ENCODE results near the gene FOLR1. TPM values are rescaled to one million over a fixed set of nuclear protein-coding genes. Genes with fewer than 3 reads are reported as not detected.

FOLR1 gene
- polyA plus RNA-seq, 1 of the 3 experiments (the other 2 are of a cell fraction): not detected

DNA sequence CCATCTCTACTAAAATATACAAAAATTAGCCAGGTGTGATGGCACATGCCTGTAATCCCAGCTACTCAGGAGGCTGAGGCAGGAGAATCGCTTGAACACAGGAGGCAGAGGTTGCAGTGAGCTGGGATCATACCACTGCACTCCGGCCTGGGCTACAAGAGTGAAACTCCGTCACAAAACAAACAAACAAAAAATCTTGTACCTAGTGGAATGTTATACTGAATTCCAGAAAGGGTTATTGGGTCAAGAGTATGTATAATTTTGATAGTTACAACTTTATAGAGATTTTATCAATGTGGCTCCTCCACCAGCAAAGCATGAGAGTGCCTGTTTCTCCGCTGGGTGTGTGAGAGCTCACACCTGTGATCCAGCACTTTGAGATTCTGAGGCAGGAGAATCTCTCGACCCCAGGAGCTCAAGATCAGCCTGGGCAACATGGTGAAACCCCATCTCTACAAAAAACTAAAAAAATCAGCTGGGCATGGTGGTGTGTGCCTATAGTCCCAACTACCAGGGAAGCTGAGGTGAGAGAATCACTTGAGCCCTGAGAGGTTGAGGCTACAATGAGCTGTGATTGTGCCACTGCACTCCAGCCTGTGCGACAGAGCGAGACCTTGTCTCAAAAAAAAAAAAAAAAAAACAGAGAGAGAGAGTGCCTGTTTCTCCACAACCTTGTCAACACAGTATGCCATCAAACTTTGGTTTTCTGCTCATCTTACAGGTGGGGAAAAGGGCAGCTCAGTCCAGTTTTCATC, 12.7 kb upstream of the FOLR1 start:
- CTCF ChIA-PET: interaction anchor here (1.0 kb wide), 2 partner anchors 11 to 252 kb away, joined by 3 to 5 read pairs; no protein-coding TSS in a partner anchor
- no peak overlapping the region for H2AFZ ChIP-seq (ENCODE audit: low read depth)
- H3F3A ChIP-seq (replicated peaks; ENCODE audit: insufficient read depth): peaks cover 3% of the 10 kb centered on the region
- H3K4me3 ChIP-seq (ENCODE audit: low read depth in 2 of 2, low read length in 1 of 2): no peak overlapping the region
- H3K9ac ChIP-seq: no peak overlapping the region
- no peaks in the 10 kb centered on the region for H3K79me2 ChIP-seq (ENCODE audit: insufficient read depth)
- H3K4me1 ChIP-seq (ENCODE audit: control insufficient read depth in 1 of 2, insufficient read depth in 2 of 2, low read depth in 1 of 2, low read length in 1 of 2): no peaks in the 10 kb centered on the region
- H3K4me2 ChIP-seq: no peak overlapping the region
- H3K27me3 ChIP-seq (ENCODE audit: insufficient read depth): peaks cover 4% of the 10 kb centered on the region; the same call in 1 of the 2 replicates
- no peak overlapping the region for H3K27ac ChIP-seq (ENCODE audit: low read depth in 2 of 2, low read length in 1 of 2)
- 66% methylated on average over 7 of the region's 7 CpGs for WGBS (ENCODE audit: low lambda C conversion rate)
- no peaks in the 10 kb centered on the region for H4K20me1 ChIP-seq (ENCODE audit: insufficient read depth)
- POLR2A ChIA-PET: interaction anchor here (0.7 kb wide), 1 partner anchor 49 kb away, joined by 3 read pairs; no protein-coding TSS in a partner anchor
- H3K9me2 ChIP-seq: no peaks in the 10 kb centered on the region
- no peak for TF ChIP-seq JUND (IDR thresholded peaks at IDR 0.05)
- TF ChIP-seq GATA2 (CRISPR knock-in tag; IDR thresholded peaks at IDR 0.05): no peak
- TF ChIP-seq IRF3 (IDR thresholded peaks at IDR 0.05; ENCODE audit: low read depth, low read length): no peak
- TF ChIP-seq TEAD4 (IDR thresholded peaks at IDR 0.05; ENCODE audit: borderline replicate concordance, insufficient read depth): no peak
- no peak for TF ChIP-seq NFIC (IDR thresholded peaks at IDR 0.05; ENCODE audit: borderline replicate concordance)
- no peak for TF ChIP-seq SMC3 (IDR thresholded peaks at IDR 0.05; ENCODE audit: low read depth, low read length)
- no peak for TF ChIP-seq USF2 (IDR thresholded peaks at IDR 0.05; ENCODE audit: borderline replicate concordance, low read depth, low read length)
- no peak for TF ChIP-seq FOXJ3 (CRISPR knock-in tag; IDR thresholded peaks at IDR 0.05)
- TF ChIP-seq CHD2 (IDR thresholded peaks at IDR 0.05; ENCODE audit: low read length, partially characterized antibody): no peak
- TF ChIP-seq RXRA (IDR thresholded peaks at IDR 0.05; ENCODE audit: borderline replicate concordance, low read depth): no peak
- no peak for TF ChIP-seq GABPA (IDR thresholded peaks at IDR 0.05; ENCODE audit: low read depth)
- TF ChIP-seq MXI1 (IDR thresholded peaks at IDR 0.05; ENCODE audit: low read depth, low read length): no peak
- TF ChIP-seq ELF1 (IDR thresholded peaks at IDR 0.05): no peak
- no peaks in the 10 kb centered on the region for H3K9me3 ChIP-seq
- DNase-seq: no peak
- H3K36me3 ChIP-seq (replicated peaks in 1 of 2; ENCODE audit: control insufficient read depth in 1 of 2, insufficient read depth in 2 of 2, low read length in 1 of 2): no peaks in the 10 kb centered on the region

GRCh38 chr11:72179804-72180396, 12.0 kb upstream of the FOLR1 start:
- no peak overlapping the region for H3K9ac ChIP-seq
- H3F3A ChIP-seq (replicated peaks; ENCODE audit: insufficient read depth): peaks cover 3% of the 10 kb centered on the region
- H3K79me2 ChIP-seq (ENCODE audit: insufficient read depth): no peaks in the 10 kb centered on the region
- H4K20me1 ChIP-seq (ENCODE audit: insufficient read depth): no peaks in the 10 kb centered on the region
- H2AFZ ChIP-seq (ENCODE audit: low read depth): no peak overlapping the region
- H3K9me2 ChIP-seq: no peaks in the 10 kb centered on the region
- CTCF ChIA-PET: interaction anchor here (1.0 to 2.1 kb wide), 2 partner anchors 11 to 36 kb away, joined by 3 to 8 read pairs; no protein-coding TSS in a partner anchor
- DNase-seq: no peak
- H3K36me3 ChIP-seq (replicated peaks in 1 of 2; ENCODE audit: control insufficient read depth in 1 of 2, insufficient read depth in 2 of 2, low read length in 1 of 2): no peaks in the 10 kb centered on the region
- 48% methylated on average over 4 of the region's 4 CpGs for WGBS (ENCODE audit: low lambda C conversion rate)
- no peaks in the 10 kb centered on the region for H3K9me3 ChIP-seq
- no peak overlapping the region for H3K4me2 ChIP-seq
- H3K27me3 ChIP-seq (ENCODE audit: insufficient read depth): peaks cover 4% of the 10 kb centered on the region; the same call in 1 of the 2 replicates
- TF ChIP-seq GABPA (IDR thresholded peaks at IDR 0.05; ENCODE audit: low read depth) (no peak), TAF1 (IDR thresholded peaks at IDR 0.05; ENCODE audit: borderline replicate concordance, low read depth, low read length) (no peak), TCF12 (IDR thresholded peaks at IDR 0.05) (no peak), FOSL2 (IDR thresholded peaks at IDR 0.05; ENCODE audit: borderline replicate concordance, low read depth) (no peak), REST (IDR thresholded peaks at IDR 0.05; ENCODE audit: low read depth, low read length) (no peak), FOXJ3 (CRISPR knock-in tag; IDR thresholded peaks at IDR 0.05) (no peak), CHD2 (IDR thresholded peaks at IDR 0.05; ENCODE audit: low read length, partially characterized antibody) (no peak), JUND (IDR thresholded peaks at IDR 0.05) (no peak)
- H3K4me1 ChIP-seq (ENCODE audit: control insufficient read depth in 1 of 2, insufficient read depth in 2 of 2, low read depth in 1 of 2, low read length in 1 of 2): no peaks in the 10 kb centered on the region
- H3K27ac ChIP-seq (ENCODE audit: low read depth in 2 of 2, low read length in 1 of 2): no peak overlapping the region
- POLR2A ChIA-PET: no interaction called here
- no peak overlapping the region for H3K4me3 ChIP-seq (ENCODE audit: low read depth in 2 of 2, low read length in 1 of 2)
